ENCODE measurements around the gene ITIH1.

Gene ITIH1

GRCh38 chr3:52839268-52839575 is 61.8 kb downstream of the ITIH1 start:
- no peak for DNase-seq (ENCODE audit: low spot score)

DNA sequence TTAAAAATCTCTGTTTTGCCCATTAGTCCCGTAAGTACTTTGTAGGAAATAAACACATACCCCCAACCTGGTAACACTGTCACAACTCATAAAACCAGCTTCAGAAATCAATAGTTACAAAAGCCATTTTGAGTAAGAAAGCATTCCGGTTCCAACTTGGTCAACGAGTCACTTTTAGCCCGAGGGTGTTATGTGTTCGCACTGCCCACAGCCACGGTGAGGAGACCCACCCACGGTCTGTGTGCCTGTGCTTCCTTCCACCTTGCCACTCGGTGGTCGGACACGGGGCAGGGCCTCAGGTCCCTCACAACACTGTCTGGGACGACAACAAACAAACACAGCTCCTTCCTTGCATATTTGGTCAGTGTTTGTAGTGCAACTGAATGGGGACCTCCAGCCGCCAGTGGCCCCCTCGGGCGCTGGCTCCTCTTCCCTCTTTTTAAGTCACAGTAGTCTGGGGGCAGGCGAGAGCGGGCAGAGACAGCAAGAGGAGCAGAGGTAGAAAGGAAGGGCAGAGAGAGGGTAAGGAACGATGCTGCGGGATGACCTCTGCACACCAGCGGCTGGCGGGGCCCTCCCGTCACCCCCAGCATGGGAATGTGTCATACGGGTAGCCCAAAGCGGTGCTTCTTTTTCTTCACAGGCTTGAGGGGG is 62.6 kb downstream of the ITIH1 start:
- no peak for DNase-seq (ENCODE audit: low spot score)

- no peak for DNase-seq (ENCODE audit: low spot score)
Observed at GRCh38 chr3:52841211-52841980, 64.0 kb downstream of the ITIH1 start.
